ENCODE data around the gene CBLC.

The CBLC gene

GRCh38 chr19:44746946-44747738 lies 30.5 kb upstream of the CBLC start:
- Histone ChIP-seq H3K9ac (ENCODE audit: low read length) (peak overlapping the region; percentile 91), H2BK5ac (ENCODE audit: low read depth, low read length, poor library complexity, severe bottlenecking) (no peak overlapping the region), H3K4me2 (ENCODE audit: low read length, poor library complexity, severe bottlenecking) (peak overlapping the region; percentile 72), H3K4me3 (ENCODE audit: insufficient read depth in 1 of 2, low read depth in 1 of 2, low read length in 2 of 2) (peak overlapping the region; percentile 34 to 84), H3K27me3 (ENCODE audit: control insufficient read depth in 1 of 2, insufficient read depth in 1 of 2, low read length in 2 of 2) (no peaks in the 10 kb centered on the region), H2BK120ac (ENCODE audit: low read depth, low read length) (peak overlapping the region; percentile 100), H3K18ac (ENCODE audit: low read depth in 1 of 2, low read length in 2 of 2) (peak overlapping the region; percentile 80 to 96), H2BK15ac (ENCODE audit: low read depth, poor library complexity, severe bottlenecking) (peak overlapping the region; percentile 93), H3K9me3 (ENCODE audit: control insufficient read depth, low read length) (no peaks in the 10 kb centered on the region), H3K27ac (ENCODE audit: low read length, poor library complexity, severe bottlenecking) (peak overlapping the region; percentile 56), H3K23ac (ENCODE audit: low read length in 2 of 2) (no peak overlapping the region), H4K8ac (ENCODE audit: low read length) (peak overlapping the region; percentile 92), H3K36me3 (ENCODE audit: control insufficient read depth in 1 of 2, insufficient read depth in 2 of 2, low read depth in 1 of 2, low read length in 2 of 2) (peaks cover 8 to 20% of the 10 kb centered on the region in 2 experiments), H2AFZ (ENCODE audit: low read depth, low read length) (no peak overlapping the region), H4K91ac (ENCODE audit: low read length) (peak overlapping the region; percentile 90), H2AK5ac (ENCODE audit: low read length, severe bottlenecking) (peak overlapping the region; percentile 86), H3K79me1 (replicated peaks; ENCODE audit: low read length, poor library complexity, severe bottlenecking) (peaks cover 7% of the 10 kb centered on the region), H2BK12ac (ENCODE audit: low read length in 2 of 2) (peak overlapping the region; percentile 80 to 88), H3K4ac (ENCODE audit: low read depth in 1 of 2, low read length in 2 of 2) (peak overlapping the region; percentile 56 to 94), H3K4me1 (ENCODE audit: control insufficient read depth, insufficient read depth, low read depth, low read length) (peaks cover 35% of the 10 kb centered on the region), H3K14ac (ENCODE audit: low read length in 2 of 2) (no peak overlapping the region)
- DNase-seq, result peak; percentile 98
- 4% methylated on average over 17 of the region's 34 CpGs for WGBS

DNA sequence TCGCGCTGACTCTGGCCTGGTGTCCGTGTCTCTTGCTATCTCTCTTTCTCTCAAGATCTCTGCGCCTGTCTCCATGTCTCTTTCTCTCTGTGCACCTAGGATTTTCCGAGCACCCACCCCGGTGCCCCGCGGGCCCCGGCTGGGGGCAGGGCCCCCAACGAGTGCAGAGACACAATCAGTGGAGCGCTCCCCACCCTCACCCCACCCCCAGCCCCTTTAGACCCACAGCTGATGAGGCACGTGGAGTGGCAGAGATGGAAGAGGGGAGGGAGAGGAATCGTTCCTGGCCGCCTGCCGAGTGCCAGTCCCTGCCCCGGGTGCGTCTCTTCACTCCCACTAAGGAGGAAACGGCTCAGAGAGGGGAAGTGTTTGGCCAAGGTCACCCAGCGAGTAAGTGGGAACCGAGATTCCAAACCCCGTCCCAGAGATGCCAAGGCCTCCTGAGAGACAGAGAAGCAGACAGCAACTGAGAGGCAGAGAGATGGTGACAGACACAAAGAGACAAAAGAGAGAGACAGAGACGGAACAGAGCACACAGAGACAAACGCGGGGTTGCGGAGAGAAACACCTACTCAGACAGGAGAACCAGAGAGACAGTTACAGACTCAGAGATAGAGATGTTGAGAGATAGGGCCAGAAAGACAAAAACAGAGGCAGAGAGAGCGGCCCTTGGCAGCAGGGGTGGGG lies 29.8 kb upstream of the CBLC start:
- Histone ChIP-seq H3K18ac (ENCODE audit: low read depth in 1 of 2, low read length in 2 of 2) (peak overlapping the region; percentile 58 to 75), H3K4me3 (ENCODE audit: insufficient read depth in 1 of 2, low read depth in 1 of 2, low read length in 2 of 2) (peak overlapping the region; percentile 66 to 84), H3K4me1 (ENCODE audit: control insufficient read depth, insufficient read depth, low read depth, low read length) (peaks cover 34% of the 10 kb centered on the region), H4K8ac (ENCODE audit: low read length) (peak overlapping the region; percentile 45), H3K4me2 (ENCODE audit: low read length, poor library complexity, severe bottlenecking) (peak overlapping the region; percentile 72), H2BK5ac (ENCODE audit: low read depth, low read length, poor library complexity, severe bottlenecking) (peak overlapping the region; percentile 5), H2BK120ac (ENCODE audit: low read depth, low read length) (peak overlapping the region; percentile 100), H3K79me1 (replicated peaks; ENCODE audit: low read length, poor library complexity, severe bottlenecking) (peaks cover 7% of the 10 kb centered on the region), H3K9ac (ENCODE audit: low read length) (peak overlapping the region; percentile 91), H3K36me3 (ENCODE audit: control insufficient read depth in 1 of 2, insufficient read depth in 2 of 2, low read depth in 1 of 2, low read length in 2 of 2) (peaks cover 8 to 27% of the 10 kb centered on the region in 2 experiments), H2BK12ac (ENCODE audit: low read length in 2 of 2) (peak overlapping the region; percentile 65 to 70), H2AK5ac (ENCODE audit: low read length, severe bottlenecking) (no peak overlapping the region), H3K9me3 (ENCODE audit: control insufficient read depth, low read length) (no peaks in the 10 kb centered on the region), H3K23ac (ENCODE audit: low read length in 2 of 2) (peak overlapping the region in 1 of 2 experiments; percentile 86), H2AFZ (ENCODE audit: low read depth, low read length) (no peak overlapping the region), H4K91ac (ENCODE audit: low read length) (peak overlapping the region; percentile 83), H3K4ac (ENCODE audit: low read depth in 1 of 2, low read length in 2 of 2) (peak overlapping the region; percentile 59 to 90), H3K27ac (ENCODE audit: low read length, poor library complexity, severe bottlenecking) (peak overlapping the region; percentile 56), H2BK15ac (ENCODE audit: low read depth, poor library complexity, severe bottlenecking) (peak overlapping the region; percentile 93), H3K27me3 (ENCODE audit: control insufficient read depth in 1 of 2, insufficient read depth in 1 of 2, low read length in 2 of 2) (no peaks in the 10 kb centered on the region), H3K14ac (ENCODE audit: low read length in 2 of 2) (peak overlapping the region in 1 of 2 experiments; percentile 37)
- peak; percentile 86 for DNase-seq
- WGBS, result 2% methylated on average over 20 of the region's 26 CpGs

DNA sequence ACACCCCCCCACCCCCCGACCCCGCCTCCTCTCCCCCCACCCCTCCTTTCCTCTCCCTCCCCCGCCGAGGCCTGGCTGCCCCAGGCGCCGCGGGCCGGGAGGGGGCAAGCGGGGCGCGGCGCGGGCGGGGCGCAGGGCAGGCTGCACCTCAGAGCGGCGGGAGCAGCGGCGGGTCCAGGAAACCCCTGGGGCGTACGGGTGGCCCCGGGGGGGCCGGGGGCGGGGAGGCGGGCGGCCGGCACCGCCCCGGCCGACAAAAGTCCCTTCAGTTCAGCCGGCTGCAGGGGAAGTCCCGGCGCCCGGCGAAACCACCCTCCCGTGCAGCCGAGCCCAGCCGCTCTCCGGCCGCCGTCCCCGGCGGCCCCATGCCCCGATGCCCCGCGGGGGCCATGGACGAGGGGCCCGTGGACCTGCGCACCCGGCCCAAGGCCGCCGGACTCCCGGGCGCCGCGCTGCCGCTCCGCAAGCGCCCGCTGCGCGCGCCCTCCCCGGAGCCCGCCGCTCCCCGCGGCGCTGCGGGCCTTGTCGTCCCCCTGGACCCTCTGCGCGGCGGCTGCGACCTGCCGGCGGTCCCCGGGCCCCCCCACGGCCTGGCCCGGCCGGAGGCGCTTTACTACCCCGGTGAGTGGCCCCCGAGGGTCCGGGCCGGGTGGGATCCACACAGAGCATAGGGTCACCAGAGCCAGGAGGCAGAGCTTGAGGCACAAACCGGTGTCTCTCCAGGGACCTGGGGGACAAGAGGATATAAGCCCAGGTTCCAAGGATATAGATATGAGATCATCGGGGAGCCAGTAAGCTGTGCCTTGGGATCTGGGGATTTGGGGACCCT lies 29.1 kb upstream of the CBLC start, which contains the start of gene BCL3:
BCL3 (plus strand) TSS at position 283 of the 829 bp plus-strand sequence; CDS start at position 366, 83 bp downstream.
- peak within 1 kb of the TSS in 1 of 2 experiments; percentile 86 for H3K23ac ChIP-seq (ENCODE audit: low read length in 2 of 2)
- 2% methylated on average over 54 of the region's 88 CpGs for WGBS

More for the DNA sequence above, 29.1 kb upstream of the CBLC start, which contains the start of gene BCL3:
- no peaks in the 10 kb centered on the region for H3K27me3 ChIP-seq (ENCODE audit: control insufficient read depth in 1 of 2, insufficient read depth in 1 of 2, low read length in 2 of 2)
- H2AFZ ChIP-seq (ENCODE audit: low read depth, low read length), result no peak within 1 kb of the TSS
- peaks cover 40% of the 10 kb centered on the region for H3K4me1 ChIP-seq (ENCODE audit: control insufficient read depth, insufficient read depth, low read depth, low read length)
- peak within 1 kb of the TSS; percentile 85 for H4K91ac ChIP-seq (ENCODE audit: low read length)
- peak within 1 kb of the TSS; percentile 93 for H2BK15ac ChIP-seq (ENCODE audit: low read depth, poor library complexity, severe bottlenecking)
- H2BK12ac ChIP-seq (ENCODE audit: low read length in 2 of 2), result peak within 1 kb of the TSS; percentile 65 to 70
- H2BK120ac ChIP-seq (ENCODE audit: low read depth, low read length), result peak within 1 kb of the TSS; percentile 100
- peak within 1 kb of the TSS; percentile 37 for H2BK5ac ChIP-seq (ENCODE audit: low read depth, low read length, poor library complexity, severe bottlenecking)
- no peaks in the 10 kb centered on the region for H3K9me3 ChIP-seq (ENCODE audit: control insufficient read depth, low read length)
- H3K27ac ChIP-seq (ENCODE audit: low read length, poor library complexity, severe bottlenecking), result peak within 1 kb of the TSS; percentile 56
- no peak within 1 kb of the TSS for H2AK5ac ChIP-seq (ENCODE audit: low read length, severe bottlenecking)
- H3K18ac ChIP-seq (ENCODE audit: low read depth in 1 of 2, low read length in 2 of 2), result peak within 1 kb of the TSS; percentile 90 to 93
- DNase-seq, result peak; percentile 69
- peaks cover 8 to 30% of the 10 kb centered on the region in 2 experiments for H3K36me3 ChIP-seq (ENCODE audit: control insufficient read depth in 1 of 2, insufficient read depth in 2 of 2, low read depth in 1 of 2, low read length in 2 of 2)
- peak within 1 kb of the TSS; percentile 66 to 84 for H3K4me3 ChIP-seq (ENCODE audit: insufficient read depth in 1 of 2, low read depth in 1 of 2, low read length in 2 of 2)
- peak within 1 kb of the TSS; percentile 62 for H4K8ac ChIP-seq (ENCODE audit: low read length)
- H3K4ac ChIP-seq (ENCODE audit: low read depth in 1 of 2, low read length in 2 of 2), result peak within 1 kb of the TSS; percentile 59 to 90
- H3K14ac ChIP-seq (ENCODE audit: low read length in 2 of 2), result peak within 1 kb of the TSS; percentile 37 to 87
- peak within 1 kb of the TSS; percentile 86 for H3K4me2 ChIP-seq (ENCODE audit: low read length, poor library complexity, severe bottlenecking)
- H3K9ac ChIP-seq (ENCODE audit: low read length), result peak within 1 kb of the TSS; percentile 91
- peaks cover 7% of the 10 kb centered on the region for H3K79me1 ChIP-seq (replicated peaks; ENCODE audit: low read length, poor library complexity, severe bottlenecking)
